Activated naive CD4-positive, alpha-beta T cell treated with anti-CD3 and anti-CD28 coated beads, Interleukin-2, amount 50 U/mL, for 16 hours (primary cell): Measurements from ENCODE around the gene TCFL5.

ENCODE experiments used
- DNase-seq: peaks from one replicate; pipeline ENCODE4 v3.0.0-alpha.2; 2020

TCFL5 gene

GRCh38 chr20:62895539-62895938 is 33.9 kb upstream of the TCFL5 start:
- no peak for DNase-seq

- no peak for DNase-seq
Observed at GRCh38 chr20:62894261-62894660, 32.6 kb upstream of the TCFL5 start.

GRCh38 chr20:62893700-62894099 is 32.1 kb upstream of the TCFL5 start:
- DNase-seq: no peak

- DNase-seq: peak; percentile 51
Observed at GRCh38 chr20:62892348-62893304, 31.0 kb upstream of the TCFL5 start.

GRCh38 chr20:62891111-62891510 is 29.5 kb upstream of the TCFL5 start:
- DNase-seq: peak; percentile 37

- no peak for DNase-seq
Observed at GRCh38 chr20:62890444-62890843, 28.8 kb upstream of the TCFL5 start.

- no peak for DNase-seq
Observed at GRCh38 chr20:62889871-62890270, 28.2 kb upstream of the TCFL5 start.

GRCh38 chr20:62889411-62889810 is 27.8 kb upstream of the TCFL5 start:
- DNase-seq: no peak

- no peak for DNase-seq
Observed at GRCh38 chr20:62888910-62889309, 27.3 kb upstream of the TCFL5 start.

- DNase-seq: no peak
Observed at GRCh38 chr20:62888406-62888805, 26.8 kb upstream of the TCFL5 start.

GRCh38 chr20:62887860-62888239 is 26.2 kb upstream of the TCFL5 start:
- DNase-seq: no peak

GRCh38 chr20:62887152-62887859 is 25.7 kb upstream of the TCFL5 start:
- no peak for DNase-seq

GRCh38 chr20:62886709-62887058 is 25.1 kb upstream of the TCFL5 start:
- DNase-seq: no peak

- no peak for DNase-seq
Observed at GRCh38 chr20:62885896-62886708, 24.5 kb upstream of the TCFL5 start.

GRCh38 chr20:62885046-62885895 is 23.6 kb upstream of the TCFL5 start:
- no peak for DNase-seq

GRCh38 chr20:62884556-62884955 is 22.9 kb upstream of the TCFL5 start:
- no peak for DNase-seq

- DNase-seq: no peak
Observed at GRCh38 chr20:62882426-62882825, 20.8 kb upstream of the TCFL5 start.

GRCh38 chr20:62881662-62882395 is 20.2 kb upstream of the TCFL5 start:
- DNase-seq: no peak

GRCh38 chr20:62880935-62881661 is 19.5 kb upstream of the TCFL5 start:
- DNase-seq: no peak

- no peak for DNase-seq
Observed at GRCh38 chr20:62880147-62880934, 18.7 kb upstream of the TCFL5 start.
